Testis (tissue), 3 donors: ENCODE measurements around the gene MRPL10. TPM values are rescaled to one million over a fixed set of nuclear protein-coding genes. Genes with fewer than 3 reads are reported as not detected.

Experiments
- DNase-seq: peaks from one replicate; pipeline ENCODE4 v3.0.0-alpha.2; 2019
- H3K27ac ChIP-seq, 2 donors: fragments of 200-600 bp; sonication (generic); one replicate each; pipeline ENCODE4 v1.5.1; 2019
- H3K27me3 ChIP-seq: fragments of 200-600 bp; sonication (generic); one replicate; pipeline ENCODE4 v1.5.1; 2019
- H3K36me3 ChIP-seq: fragments of 200-600 bp; sonication (generic); one replicate; pipeline ENCODE4 v1.5.1; 2017; ENCODE audit warnings: low read depth; ENCODE audit errors: missing control alignments
- H3K4me1 ChIP-seq: fragments of 200-600 bp; sonication (generic); one replicate; pipeline ENCODE4 v1.5.1; 2019
- H3K4me3 ChIP-seq, 2 donors: fragments of 200-600 bp; sonication (generic); one replicate each; pipeline ENCODE4 v1.5.1; 2017 to 2019
- H3K9me3 ChIP-seq: fragments of 200-600 bp; sonication (generic); one replicate; pipeline ENCODE4 v1.5.1; 2017
- POLR2A ChIP-seq: fragments of 450-650 bp; IDR thresholded peaks from one replicate; pipeline ENCODE4 v1.6.1; 2017; ENCODE audit warnings: antibody characterized with exemption, mild to moderate bottlenecking, moderate library complexity
- WGBS, 2 donors: methylation state at CpG; one replicate each; pipeline ENCODE4 v1.1.5; 2018; 5-methylcytosine and 5-hydroxymethylcytosine counted together
- intact Hi-C: fragments of 100-400 bp; cut with DNase I; formaldehyde crosslinking; loops from one replicate; pipeline ENCODE4 v1.15.1; 2023; ENCODE audit warnings: low total_unique reads
- polyA plus RNA-seq: library from polyadenylated mRNA; stranded (reverse); fragments of 350-450 nt; fragmentation: Illumina TruSeq; extraction: RNeasy Lipid Tissue Mini Kit (QIAGEN cat#74804); gene quantifications from one replicate; pipeline ENCODE4 v1.2.3, GENCODE V29; 2014; ENCODE audit warnings: low read depth, low replicate concordance; ENCODE audit not compliant: insufficient read depth
- total RNA-seq, 2 donors: library from RNA; depleted of rRNA; stranded (reverse); fragments of >200 nt; gene quantifications; one replicate each; pipeline ENCODE4 v1.2.3, GENCODE V29; 2016
- TF ChIP-seq, protein P1 (sequence below), 3 experiments: fragments of 450-650 bp in 2 of 3; fragments of 200-600 bp in 1 of 3; sonication (generic) in 1 of 3; IDR thresholded peaks; one replicate each; pipeline ENCODE4 v1.5.1; 2016 to 2019; ENCODE audit warnings: antibody characterized with exemption in 3 of 3, mild to moderate bottlenecking in 2 of 3, moderate library complexity in 1 of 3

MRPL10 gene
- total and polyA plus RNA-seq, 3 donors from 2014 or later = 47.1 to 51.5 (median 47.4) TPM

DNA sequence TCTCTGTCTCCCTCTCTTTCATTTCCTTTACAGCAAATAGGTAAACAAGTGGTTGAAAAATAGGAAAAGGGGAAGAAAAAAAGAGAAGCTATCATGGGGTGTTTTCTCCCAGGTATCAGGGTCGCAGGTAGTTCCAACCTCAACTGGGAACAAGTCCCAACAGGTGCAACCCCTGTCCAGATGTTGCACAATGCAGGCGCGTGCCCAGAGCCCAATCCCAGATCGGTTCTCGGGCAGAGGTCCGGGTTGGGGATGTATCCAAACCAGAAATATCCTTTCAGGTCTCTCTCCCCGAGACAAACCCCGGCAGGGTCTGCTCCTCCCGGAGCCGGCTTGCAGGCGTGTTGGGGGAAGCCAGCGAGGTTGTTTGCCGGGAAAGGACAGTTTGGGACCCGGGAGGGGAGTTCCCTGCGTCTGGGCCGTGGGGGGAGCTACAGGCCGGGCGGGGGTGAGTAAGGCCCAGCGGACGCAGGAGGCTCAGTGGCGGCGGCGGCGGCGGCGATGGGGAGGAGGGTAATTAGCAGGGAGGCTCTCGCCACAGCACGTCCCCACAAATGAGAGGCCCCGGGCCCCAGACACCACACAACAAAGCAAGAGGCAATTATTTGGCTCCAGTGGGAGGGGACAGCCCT is 40.8 kb upstream of the MRPL10 start:
- TF ChIP-seq POLR2A = no peak
- TF ChIP-seq, protein P1, sequence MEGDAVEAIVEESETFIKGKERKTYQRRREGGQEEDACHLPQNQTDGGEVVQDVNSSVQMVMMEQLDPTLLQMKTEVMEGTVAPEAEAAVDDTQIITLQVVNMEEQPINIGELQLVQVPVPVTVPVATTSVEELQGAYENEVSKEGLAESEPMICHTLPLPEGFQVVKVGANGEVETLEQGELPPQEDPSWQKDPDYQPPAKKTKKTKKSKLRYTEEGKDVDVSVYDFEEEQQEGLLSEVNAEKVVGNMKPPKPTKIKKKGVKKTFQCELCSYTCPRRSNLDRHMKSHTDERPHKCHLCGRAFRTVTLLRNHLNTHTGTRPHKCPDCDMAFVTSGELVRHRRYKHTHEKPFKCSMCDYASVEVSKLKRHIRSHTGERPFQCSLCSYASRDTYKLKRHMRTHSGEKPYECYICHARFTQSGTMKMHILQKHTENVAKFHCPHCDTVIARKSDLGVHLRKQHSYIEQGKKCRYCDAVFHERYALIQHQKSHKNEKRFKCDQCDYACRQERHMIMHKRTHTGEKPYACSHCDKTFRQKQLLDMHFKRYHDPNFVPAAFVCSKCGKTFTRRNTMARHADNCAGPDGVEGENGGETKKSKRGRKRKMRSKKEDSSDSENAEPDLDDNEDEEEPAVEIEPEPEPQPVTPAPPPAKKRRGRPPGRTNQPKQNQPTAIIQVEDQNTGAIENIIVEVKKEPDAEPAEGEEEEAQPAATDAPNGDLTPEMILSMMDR (IDR thresholded peaks at IDR 0.05) = no peak

DNA sequence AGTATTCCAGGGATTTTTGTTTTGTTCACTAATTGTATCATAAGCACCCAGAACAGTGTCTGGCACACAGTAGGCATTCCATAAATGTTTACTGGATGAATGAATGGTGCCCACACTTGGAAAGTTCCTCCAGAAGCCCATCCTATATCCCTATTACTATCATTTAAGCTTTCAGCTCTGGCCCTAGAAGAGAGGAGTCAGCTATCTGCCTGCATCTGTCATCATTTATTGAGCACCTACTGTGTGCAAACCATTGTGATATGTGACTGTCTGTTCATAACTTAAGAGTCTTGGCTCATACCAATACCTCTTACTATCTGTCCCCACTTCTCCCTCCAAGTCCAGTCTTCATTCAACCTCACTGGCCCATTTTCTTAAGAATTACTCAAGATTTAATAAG is 39.7 kb upstream of the MRPL10 start:
- no peaks in the 10 kb centered on the region for H3K36me3 ChIP-seq
- H3K27ac ChIP-seq = no peak overlapping the region
- H3K4me3 ChIP-seq = no peak overlapping the region
- no peaks in the 10 kb centered on the region for H3K27me3 ChIP-seq
- peaks cover 7% of the 10 kb centered on the region for H3K4me1 ChIP-seq
- H3K9me3 ChIP-seq = no peaks in the 10 kb centered on the region
- DNase-seq = no peak
- TF ChIP-seq, protein P1 (IDR thresholded peaks at IDR 0.05) = no peak
- no peak for TF ChIP-seq POLR2A
- intact Hi-C loops = no loop called here

More for the DNA sequence above, 40.8 kb upstream of the MRPL10 start:
- H3K4me3 ChIP-seq = peak overlapping the region in 1 of 2 donors; percentile 36
- intact Hi-C loops = no loop called here
- H3K27me3 ChIP-seq = no peaks in the 10 kb centered on the region
- no peaks in the 10 kb centered on the region for H3K9me3 ChIP-seq
- peaks cover 7% of the 10 kb centered on the region for H3K4me1 ChIP-seq
- no peak for DNase-seq
- H3K36me3 ChIP-seq = no peaks in the 10 kb centered on the region
- 28 to 31% methylated on average over 28 to 29 of the region's 29 CpGs for WGBS, 2 donors
- H3K27ac ChIP-seq = no peak overlapping the region

DNA sequence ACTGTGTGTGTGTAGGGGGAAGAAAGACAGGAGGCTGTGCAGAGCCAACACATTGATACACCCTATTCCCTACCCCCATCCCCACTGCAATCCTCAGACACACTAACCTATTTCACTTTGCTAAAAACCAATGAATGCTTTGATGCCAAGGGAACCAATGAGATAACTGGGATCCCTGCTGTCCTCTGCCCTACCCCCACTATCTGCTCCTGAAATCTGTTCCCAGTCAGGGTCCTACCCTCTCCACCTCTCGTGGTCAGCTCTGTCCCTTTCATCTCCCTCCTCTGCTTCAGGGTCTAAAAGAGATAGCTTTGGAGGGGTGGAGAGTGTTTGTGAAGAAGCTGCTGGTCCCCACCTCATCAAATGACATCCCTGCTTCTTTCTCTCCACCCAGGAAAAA is 38.7 kb upstream of the MRPL10 start:
- TF ChIP-seq, protein P1 (IDR thresholded peaks at IDR 0.05) = no peak
- no peak for TF ChIP-seq POLR2A
- Histone ChIP-seq H3K9me3 (no peaks in the 10 kb centered on the region), H3K27ac (no peak overlapping the region), H3K4me1 (peaks cover 7% of the 10 kb centered on the region), H3K27me3 (no peaks in the 10 kb centered on the region), H3K4me3 (no peak overlapping the region), H3K36me3 (no peaks in the 10 kb centered on the region)
- DNase-seq = no peak
- WGBS, 2 donors = 74 to 92% methylated on average over 1 of the region's 1 CpG
- intact Hi-C loops = no loop called here

DNA sequence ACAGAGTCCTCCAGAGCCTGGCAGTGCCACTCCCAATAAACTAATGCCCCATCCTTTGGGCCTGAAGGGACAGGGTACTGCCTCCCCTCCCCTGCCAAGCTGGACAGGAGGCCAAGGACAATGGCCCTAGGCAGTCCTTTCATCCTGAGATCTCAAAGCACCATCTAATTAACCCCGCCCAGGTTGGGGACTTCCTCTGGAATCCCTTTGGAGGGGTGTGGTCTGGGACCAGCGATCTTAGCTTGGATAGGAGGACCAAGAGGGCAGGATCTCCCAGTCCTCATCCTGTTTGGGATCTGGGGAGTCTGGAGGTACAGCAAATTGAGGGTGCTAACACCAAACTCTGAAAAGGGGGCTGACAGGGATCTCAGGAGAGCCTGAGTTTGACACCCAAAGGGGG is 37.8 kb upstream of the MRPL10 start:
- TF ChIP-seq, protein P1 (IDR thresholded peaks at IDR 0.05) = no peak
- no peak for TF ChIP-seq POLR2A
- H3K27me3 ChIP-seq = no peaks in the 10 kb centered on the region
- no peaks in the 10 kb centered on the region for H3K9me3 ChIP-seq
- intact Hi-C loops = no loop called here
- WGBS, 2 donors = 65 to 83% methylated on average over 2 of the region's 2 CpGs
- no peaks in the 10 kb centered on the region for H3K36me3 ChIP-seq
- H3K4me3 ChIP-seq = no peak overlapping the region
- H3K4me1 ChIP-seq = peaks cover 7% of the 10 kb centered on the region
- no peak overlapping the region for H3K27ac ChIP-seq
- DNase-seq = no peak
